HG03565 (cell line): Measurements from ENCODE around the gene MIPEP.
"Not testable (repeated sequence)": the region's sequence is repeated elsewhere in the genome, so short reads cannot be mapped to it uniquely, and the experiment has no call there.

Experiments used
- ATAC-seq: cut with Tn5 transposase; IDR thresholded peaks from one replicate; pipeline ENCODE4 v1.9.1; 2021; ENCODE audit warnings: mild to moderate bottlenecking, moderate library complexity; ENCODE audit not compliant: unreplicated experiment

Gene MIPEP

DNA sequence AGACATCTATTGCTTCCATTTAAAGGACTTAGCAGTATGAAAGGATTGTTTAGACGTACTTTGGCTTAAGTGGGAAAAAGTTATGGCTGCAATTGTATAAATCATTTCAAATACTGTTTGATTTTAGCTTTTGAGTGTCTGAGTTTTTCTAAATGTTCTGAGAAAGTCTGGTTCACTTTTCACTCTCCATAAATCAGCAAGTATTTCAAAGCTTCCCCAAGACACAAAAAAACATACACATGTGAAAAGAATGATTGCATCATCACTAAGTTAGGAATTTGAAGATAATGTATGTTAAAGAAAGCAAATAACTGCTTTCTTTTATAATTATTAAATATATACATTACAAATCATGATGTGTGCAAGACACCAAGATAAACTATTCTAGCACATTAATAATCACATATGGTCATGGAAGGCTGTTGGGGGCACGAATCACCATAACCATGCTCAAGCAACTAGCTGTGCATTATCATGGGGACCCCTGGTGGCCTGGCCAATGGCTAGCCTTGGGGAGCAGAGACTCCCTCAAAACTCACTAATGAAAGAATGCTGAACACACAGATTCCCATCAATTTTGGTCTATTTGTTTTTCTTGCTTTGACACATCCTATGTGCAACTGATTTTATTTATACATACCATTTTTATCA is 111.1 kb downstream of the MIPEP start:
- ATAC-seq: no peak

DNA sequence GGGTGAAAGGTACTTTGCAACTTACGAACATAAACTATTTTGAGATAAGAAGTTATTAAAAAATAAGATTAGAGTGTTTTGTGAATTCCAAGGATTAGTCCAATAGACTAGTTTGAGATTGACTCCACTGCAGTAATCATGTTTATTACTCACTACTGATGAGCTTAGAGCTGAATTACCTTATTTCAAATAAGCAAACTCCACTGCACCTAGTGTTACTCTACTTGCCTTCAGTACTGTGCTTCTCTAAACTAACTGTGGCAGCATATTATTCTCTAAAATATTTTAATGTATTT is 111.7 kb downstream of the MIPEP start:
- no peak for ATAC-seq

DNA sequence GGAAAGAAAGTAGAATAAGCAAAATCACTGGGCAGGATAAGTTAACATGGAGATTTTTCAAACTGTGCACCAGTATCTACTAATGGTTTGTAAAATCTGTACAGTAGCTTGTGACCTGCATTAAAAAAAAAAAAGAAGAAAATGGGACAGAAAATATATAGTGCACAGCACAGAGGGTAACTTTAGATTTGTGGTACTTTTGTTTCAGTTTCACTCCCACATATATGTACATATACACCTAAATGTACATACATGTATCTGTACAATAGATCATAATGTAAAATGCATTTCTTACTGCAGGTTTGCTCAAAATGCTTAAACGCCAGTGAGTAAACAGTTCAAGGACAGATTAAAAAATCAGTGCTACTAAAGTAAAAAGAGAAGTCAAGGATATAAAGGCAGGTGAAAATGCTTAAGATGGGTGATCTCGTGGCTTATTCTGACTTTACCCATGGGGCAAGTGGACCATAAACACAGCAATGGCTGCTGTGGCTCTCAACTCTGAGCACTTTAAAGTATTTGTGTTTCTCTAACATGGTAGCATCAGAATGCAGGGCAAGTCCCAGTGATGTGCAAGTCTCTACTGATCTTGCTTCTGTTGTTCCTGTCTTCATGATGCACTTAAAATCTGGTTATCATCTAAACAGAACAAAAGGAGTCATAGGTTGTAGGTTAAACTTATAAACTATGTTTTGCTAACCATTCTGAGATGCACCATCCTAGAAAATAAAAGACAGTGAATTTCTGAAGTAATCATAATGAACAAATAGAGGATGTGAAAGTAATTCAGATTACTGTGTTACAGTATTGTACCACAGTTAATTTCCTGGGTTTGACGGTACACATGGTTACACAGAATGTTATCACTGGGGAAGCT is 112.3 kb downstream of the MIPEP start:
- ATAC-seq: peak; percentile 97

DNA sequence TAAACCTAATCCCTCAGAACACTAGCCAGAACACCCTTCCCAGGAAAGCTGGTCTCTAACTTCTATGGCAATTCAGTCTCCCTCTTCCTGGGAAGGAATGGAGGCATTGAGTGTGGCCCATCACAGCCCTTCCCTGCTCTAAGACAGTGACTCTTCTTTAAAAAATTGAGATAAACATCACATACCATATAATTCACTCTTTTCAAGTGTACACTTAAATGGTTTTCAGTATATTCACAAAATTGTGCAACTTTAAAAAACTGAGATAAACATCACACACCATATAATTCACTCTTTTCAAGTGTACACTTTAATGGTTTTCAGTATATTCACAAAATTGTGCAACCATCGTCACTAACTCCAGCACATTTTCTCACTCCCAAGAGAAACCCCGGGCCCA is 116.5 kb downstream of the MIPEP start:
- no peak for ATAC-seq

DNA sequence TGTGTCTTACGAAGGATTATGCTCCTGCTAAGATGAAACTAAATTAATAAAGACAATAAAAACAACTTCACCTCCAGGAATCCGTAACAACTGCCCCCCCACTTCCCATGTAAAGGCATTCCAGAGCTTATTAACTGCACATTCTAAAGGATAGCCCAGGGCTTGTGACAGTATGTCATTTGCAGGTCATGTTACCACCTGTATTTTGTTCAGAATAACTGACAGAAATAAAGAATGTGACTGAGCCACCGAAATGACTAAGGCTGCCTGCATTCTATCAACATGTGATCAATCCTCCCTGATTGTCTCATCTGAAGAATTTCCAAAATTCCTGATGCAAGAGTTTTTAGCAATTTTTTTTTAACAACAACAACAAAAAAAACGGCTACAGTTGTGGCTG is 117.2 kb downstream of the MIPEP start:
- ATAC-seq: no peak

DNA sequence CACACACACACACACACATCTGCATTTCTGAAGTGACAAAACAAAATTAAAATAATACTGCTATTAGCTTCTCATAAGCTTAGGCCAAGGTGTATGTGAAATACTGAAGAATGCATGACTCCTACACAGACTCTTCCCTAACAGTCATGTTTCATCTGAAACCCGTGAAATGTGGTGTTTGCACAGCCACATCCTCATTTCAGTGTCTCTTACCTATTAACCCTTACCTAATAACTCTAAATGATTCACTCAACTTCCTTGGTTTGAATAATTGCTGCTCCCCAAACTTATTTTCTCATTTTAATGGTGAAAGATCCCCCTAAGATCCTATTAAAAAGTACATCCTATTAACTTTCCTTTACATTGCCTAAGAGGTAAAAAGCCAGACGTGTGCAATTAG is 117.6 kb downstream of the MIPEP start:
- ATAC-seq: peak; percentile 94

DNA sequence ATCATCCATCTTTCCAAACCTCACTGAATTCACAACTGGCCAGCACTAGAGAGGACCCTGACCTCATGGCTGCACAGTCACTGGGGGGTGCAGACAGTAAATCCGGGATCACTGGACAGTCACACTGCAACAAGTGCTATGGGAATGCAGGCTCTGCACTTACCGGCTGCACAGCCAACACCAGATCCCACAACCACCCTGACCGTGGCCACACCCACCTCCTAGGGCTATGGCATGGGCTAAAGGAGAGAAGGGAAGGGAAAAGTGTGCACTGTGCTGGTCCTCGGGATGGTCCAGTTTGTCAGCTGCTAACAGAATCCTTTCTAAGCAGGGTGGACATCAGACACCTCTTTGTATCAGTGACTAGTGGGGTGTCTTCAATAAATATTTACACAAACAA is 118.2 kb downstream of the MIPEP start:
- ATAC-seq: no peak

DNA sequence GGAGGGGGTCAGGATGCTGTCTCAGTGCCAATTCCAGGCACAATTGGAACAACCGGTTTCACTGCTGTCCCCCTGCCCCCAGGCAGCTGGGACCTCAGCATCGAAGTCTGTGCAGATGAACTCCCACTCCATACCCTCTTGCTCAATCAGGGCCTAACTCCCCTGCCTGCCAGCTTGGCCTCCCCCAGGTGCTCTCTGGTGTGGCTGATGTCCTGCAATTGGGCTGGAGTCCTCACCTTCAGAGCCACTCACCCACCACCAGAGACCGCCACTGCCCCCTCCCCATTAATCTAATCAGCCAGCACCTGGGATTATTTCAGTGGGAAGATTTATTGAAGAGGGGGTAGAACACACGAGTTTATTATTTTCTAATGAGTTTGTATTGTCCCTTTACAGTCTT is 118.8 kb downstream of the MIPEP start:
- ATAC-seq: no peak

DNA sequence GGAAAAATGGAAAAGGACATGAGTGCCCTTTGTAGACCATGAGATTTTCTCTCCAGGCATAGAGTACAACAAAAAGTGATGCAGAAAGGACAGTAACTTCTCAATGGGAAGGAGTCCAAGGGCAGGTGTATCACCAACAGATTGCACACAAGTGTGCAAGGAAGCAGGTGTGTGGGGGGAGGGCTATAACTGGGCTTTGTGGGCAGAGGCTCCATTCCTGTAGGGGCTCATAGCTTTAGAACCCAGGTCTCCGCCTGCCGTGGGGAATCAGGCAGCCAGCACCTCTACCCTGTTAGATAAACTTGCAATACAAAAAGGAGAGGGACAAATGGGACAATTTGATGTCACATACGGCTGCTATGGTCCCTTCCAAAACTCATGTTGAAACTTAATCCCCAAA is 119.8 kb downstream of the MIPEP start:
- no peak for ATAC-seq

DNA sequence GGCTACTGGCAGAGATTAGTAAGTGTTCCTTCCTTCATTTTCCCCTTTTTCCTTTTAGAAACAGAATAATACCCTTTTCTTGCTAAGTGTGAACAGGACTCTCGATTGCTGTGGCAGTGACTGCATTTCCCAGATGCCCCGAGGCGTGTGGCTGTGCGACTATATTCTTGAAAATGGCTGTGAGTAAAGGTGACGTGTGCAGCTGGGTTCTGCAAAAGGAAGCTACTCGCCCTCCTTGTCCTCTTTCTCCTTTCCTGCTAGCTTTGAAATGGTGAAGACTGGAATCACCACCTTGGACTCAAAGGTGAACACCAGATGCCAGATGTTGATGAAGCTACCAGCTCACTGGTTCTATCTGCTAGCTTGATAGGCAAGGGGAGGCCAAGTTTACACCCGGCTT is 121.4 kb downstream of the MIPEP start:
- ATAC-seq: no peak

DNA sequence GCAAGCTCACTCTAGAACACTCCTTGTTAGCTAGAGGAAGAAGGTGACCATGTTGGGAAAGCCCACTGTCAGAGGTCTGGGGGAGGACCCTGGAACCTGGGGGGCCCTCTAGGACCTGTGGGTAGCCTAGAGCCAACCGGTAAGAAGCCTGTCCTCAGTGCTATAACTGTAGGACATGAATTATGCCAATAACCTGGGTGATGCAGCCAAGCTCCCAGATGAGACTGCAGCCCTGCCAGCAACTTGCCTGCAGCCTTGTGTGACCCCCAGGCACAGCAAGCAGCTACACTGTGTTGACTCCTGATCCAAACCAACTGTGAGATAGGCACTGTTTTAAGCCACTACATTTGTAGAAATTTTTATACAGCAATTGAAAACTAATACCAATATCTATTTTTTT is 122.3 kb downstream of the MIPEP start:
- no peak for ATAC-seq

DNA sequence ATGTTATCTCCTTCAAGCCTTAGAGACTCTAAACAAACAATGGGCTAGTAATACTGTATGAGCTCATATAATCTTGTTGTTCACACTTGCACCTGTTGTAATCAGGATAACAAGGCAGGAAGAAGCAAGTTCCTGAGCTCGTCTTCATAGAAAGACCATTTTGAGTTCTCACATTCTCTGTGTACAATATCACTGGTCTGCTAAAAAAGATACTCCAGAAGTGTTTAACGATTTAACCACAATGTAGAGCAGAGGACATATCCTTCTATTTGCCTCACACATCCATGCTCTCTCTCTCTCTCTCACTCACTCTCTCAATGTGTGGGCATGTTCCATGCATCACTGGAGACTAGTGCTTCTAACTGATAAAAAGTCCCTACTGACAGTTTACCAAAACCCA is 122.9 kb downstream of the MIPEP start:
- no peak for ATAC-seq

DNA sequence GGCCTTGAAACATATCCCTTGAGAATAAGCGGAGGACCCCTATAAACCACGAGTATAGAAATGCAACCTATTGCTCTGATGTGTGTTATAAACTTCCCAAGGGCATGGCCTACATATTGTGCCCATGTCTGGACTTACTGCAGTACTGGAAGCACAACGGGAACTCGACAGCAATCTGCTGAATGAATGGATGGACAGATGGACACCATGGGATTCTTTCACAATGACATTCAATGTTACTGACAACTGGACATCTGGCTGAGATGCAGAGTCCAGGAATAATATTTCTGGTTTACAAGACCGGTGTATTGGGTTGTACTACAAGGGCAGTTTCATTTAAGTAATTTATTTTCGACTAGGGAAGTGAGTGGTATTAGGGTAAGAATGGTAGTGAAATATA is 123.7 kb downstream of the MIPEP start:
- no peak for ATAC-seq

DNA sequence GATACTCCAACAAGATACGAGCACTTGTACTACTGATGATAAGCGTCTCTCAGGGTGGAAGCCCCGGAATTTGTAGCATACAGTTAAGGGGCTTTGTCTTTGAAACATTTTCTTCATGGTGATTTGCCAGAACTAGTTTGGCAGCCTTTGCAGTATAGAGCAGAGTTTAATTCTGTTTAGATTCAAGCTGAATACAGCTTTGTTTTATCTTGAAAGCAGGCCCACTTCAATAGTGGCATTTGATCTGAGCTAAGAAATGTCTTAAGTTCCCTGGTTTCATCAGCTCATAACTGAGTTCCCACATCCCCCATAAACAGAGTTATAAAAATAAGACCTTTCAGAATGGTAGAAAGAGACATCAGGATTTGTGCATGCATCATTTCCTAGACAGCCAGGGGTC is 125.9 kb downstream of the MIPEP start:
- no peak for ATAC-seq

DNA sequence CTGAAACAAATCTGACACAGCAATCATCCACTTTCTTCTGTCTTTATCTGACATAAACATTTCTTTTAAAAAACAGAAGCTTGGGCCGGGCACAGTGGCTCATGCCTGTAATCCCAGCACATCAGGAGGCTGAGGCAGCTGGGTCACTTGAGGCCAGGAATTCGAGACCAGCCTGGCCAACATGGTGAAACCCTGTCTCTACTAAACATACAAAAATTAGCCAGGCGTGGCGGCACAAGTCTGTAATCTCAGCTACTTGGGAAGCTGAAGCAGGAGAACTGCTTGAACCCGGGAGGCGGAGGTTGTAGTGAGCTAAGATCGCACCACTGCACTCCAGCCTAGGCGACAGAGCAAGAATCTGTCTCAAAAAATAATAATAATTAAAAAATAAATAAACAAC is 127.4 kb downstream of the MIPEP start:
- ATAC-seq: not testable (repeated sequence)

DNA sequence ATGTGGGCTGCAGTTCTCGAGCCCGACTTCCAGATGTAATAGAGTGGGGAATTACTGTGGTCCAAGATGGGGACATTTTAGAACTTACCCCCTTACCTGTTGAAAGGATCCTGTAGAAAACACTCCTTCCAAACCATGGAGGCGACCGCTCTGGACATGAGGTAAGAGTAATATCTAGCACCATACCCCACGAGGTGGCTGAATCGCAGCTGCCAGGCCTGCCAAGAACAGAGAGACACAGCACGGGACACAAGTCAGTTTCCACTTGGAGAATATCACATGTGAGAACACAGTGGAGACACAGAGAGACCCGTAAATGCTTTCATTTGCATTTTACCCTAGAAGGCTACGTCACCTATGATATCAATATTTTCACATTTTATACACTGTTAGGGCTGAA is 129.2 kb downstream of the MIPEP start:
- no peak for ATAC-seq

DNA sequence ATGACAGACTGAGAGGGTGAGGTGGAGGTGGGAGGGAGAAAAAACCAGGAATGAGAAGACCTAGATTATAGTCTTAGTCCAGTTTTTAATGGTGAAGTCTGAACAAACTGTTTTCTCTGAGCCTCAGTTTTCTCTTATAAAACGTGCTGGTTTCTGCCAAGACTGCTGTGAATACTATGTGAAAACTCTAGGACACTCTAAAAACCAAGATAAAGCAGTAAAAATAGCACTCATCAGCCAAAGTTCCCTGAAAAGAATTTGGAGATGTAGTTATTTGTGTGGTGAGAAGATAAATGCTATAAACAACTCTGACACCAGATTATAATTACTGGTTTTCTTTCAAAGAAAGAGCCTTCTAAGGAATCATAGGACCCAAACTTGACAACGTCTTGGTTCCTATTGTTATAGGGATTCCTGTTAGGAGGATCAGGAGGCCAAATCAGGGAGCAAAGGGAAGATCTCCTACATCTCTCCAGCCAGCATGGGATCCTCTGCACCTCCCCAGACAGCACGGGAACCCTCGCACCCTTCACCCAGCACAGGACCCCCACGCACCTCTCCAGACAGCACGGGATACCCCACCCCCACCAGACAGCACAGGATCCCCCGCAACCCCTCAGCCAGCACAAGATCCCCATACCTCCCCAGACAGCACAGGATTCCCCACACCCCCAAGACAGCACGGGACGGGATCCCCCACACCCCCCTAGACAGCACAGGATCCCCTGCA is 130.2 kb downstream of the MIPEP start:
- no peak for ATAC-seq

DNA sequence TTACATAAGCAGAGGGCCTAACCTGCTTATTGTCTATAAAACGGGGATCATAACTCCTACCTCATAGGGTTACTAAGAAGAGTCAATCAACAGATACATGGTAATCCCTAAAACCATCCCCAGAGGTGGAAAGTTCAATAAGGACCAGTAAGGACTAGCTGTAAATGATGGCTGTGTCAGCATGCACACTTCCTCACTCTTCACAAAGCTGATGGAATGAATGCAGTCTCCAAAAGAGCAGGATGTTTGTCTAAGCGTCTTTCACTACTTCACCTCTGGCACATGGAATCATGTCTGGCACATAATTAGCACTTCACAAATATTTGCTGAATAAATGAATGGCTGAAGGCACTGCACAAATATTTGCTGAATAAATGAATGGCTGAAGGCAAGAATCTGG is 134.2 kb downstream of the MIPEP start:
- ATAC-seq: no peak

DNA sequence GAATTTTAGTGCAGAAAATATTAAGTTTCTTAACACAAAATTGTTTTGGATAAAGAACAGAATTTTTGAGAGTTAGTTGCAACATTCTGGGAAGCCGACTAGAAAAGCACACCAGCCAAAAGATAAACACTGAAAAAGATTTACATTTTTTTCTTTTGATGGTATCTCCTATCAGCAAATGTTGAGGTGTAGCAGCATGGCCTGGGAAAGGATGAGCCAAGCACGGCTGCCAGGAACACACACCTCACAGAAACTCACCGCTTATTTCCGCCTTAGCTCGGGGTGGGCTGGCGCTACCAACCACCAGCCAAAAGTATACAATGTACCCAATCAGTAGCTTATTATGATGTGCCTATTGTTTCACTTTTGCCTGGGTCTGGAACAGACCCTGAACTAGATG is 134.7 kb downstream of the MIPEP start:
- no peak for ATAC-seq

DNA sequence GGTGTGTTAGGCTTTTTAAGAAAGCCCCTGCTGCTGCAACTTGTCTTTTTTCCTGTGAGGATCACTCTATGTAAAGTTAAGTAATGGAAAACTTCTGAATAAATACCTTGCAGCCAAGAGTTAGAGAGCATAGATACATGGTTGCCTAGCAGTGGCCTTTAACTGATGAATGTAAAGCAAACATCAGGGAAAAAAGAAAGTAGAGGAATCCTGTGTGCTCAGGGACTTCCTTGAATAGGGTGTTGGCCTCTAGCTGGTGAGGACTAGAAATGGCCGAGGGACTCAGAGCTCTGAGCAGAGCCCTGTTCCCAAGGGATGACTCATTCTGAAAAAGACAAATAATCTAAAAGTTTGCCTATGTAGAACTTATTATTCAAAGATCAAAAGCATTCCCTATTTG is 135.7 kb downstream of the MIPEP start:
- ATAC-seq: no peak

DNA sequence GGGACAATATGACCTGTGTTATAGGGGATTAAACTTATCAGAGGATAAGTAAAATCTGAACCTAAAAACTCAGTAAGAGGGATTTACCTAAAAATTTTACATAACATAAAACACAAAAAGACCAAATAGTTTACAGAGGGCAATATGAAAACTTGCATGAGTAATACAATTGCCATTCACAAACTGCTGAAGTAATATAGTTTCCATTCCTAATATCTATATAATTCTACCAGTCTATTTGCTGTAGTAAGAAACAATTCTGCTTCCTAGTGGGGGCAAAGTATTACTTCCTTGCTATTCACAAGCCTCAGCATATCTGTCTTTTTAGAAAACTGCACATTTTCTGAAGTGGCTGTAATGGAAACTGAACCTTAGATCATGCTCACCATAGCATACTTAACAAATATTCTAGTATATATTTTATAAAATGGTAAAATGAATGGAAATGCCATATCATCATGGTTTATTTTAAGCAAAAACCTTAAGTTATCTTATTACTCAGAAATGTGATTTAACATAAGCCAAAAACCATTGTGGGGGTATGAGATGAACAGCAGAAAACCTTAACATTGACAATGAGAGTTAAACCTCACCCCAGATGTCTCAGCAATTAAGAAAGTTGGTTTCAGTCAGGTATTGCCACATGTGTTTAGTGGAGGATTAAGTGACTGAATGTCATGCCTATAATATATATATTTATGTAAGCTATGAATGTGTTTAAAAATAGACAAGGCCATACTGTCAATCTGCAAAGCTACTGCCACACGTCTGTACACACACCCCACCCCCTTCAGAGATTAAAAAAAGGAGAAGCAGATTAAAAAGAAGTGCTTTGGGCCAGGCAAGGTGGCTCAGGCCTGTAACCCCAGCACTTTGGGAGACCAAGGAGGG is 136.8 kb downstream of the MIPEP start:
- peak; percentile 60 for ATAC-seq
